GM12878 (cell line): ENCODE data around the gene PDE7B. TPM values are rescaled to one million over a fixed set of nuclear protein-coding genes. Genes with fewer than 3 reads are reported as not detected.

Source experiments
- ATAC-seq: fragments of 200-7000 bp; cut with Tn5 transposase; 3 replicates; pipeline ENCODE4 v1.9.1; 2020; ENCODE audit warnings: mild to moderate bottlenecking, moderate library complexity
- BruUV-seq: library from RNA; stranded (reverse); fragments of 400-500 nt; replicated peaks from 2 replicates; lab custom pipeline; 2021; lab: Mats Ljungman, UMichigan
- CTCF ChIA-PET: fragments of 300-600 bp; sonication (Branson Sonifier 250); formaldehyde crosslinking; extraction: SDS; loops from one replicate; lab custom pipeline; 2021; ENCODE audit warnings: inconsistent platforms; lab: Yijun Ruan, JAX
- POLR2A ChIA-PET: fragments of 350-600 bp; formaldehyde crosslinking; extraction: SDS; loops from one replicate; lab custom pipeline; 2021; ENCODE audit warnings: inconsistent platforms; lab: Charles Lee
- RAD21 ChIA-PET: fragments of 300-600 bp; sonication (Branson Sonifier 250); formaldehyde crosslinking; loops from one replicate; lab custom pipeline; 2023; ENCODE audit warnings: antibody characterized with exemption; ENCODE audit not compliant: unreplicated experiment; lab: Charles Lee
- SMC1A ChIA-PET: fragments of 300-600 bp; sonication (Branson Sonifier 250); formaldehyde crosslinking; loops from one replicate; lab custom pipeline; 2023; ENCODE audit not compliant: unreplicated experiment, uncharacterized antibody; lab: Charles Lee
- DNase-seq: peaks from one replicate; pipeline ENCODE4 v3.0.0-alpha.2; 2011; ENCODE audit warnings: low read depth, low spot score
- FAIRE-seq: peaks from 3 replicates; lab custom pipeline; 2011; peaks lifted over from hg19 to GRCh38; lab: Jason Lieb, UNC
- H2AFZ ChIP-seq: 2 replicates; pipeline ENCODE4 v1.6.0; 2011; ENCODE audit warnings: low read depth, low read length, control low read depth; ENCODE audit not compliant: control insufficient read depth
- H3K27ac ChIP-seq: 2 replicates; pipeline ENCODE4 v1.5.1; 2011; ENCODE audit warnings: control low read depth; ENCODE audit not compliant: control insufficient read depth, insufficient read depth
- H3K27me3 ChIP-seq, 2 experiments: replicated peaks in 1 of 2; 2 replicates each; pipeline versions ENCODE4 v1.6.0 to v1.6.1; 2011; ENCODE audit warnings: low read length in 1 of 2; ENCODE audit not compliant: control insufficient read depth in 2 of 2, insufficient read depth in 2 of 2
- H3K36me3 ChIP-seq, 2 experiments: 2 replicates each; pipeline ENCODE4 v1.5.1; 2011; ENCODE audit warnings: low read length in 1 of 2; ENCODE audit not compliant: control insufficient read depth in 2 of 2, insufficient read depth in 2 of 2
- H3K4me1 ChIP-seq: 2 replicates; pipeline ENCODE4 v1.6.1; 2011; ENCODE audit warnings: mild to moderate bottlenecking, low read length, moderate library complexity, mixed read lengths; ENCODE audit not compliant: control insufficient read depth, insufficient read depth
- H3K4me2 ChIP-seq: 2 replicates; pipeline ENCODE4 v1.6.0; 2011; ENCODE audit warnings: control low read depth; ENCODE audit not compliant: control insufficient read depth, insufficient read depth
- H3K4me3 ChIP-seq: fragments of 200-600 bp; sonication (generic); 2 replicates; pipeline ENCODE4 v1.5.1; 2016
- H3K79me2 ChIP-seq: 2 replicates; pipeline ENCODE4 v1.6.0; 2011; ENCODE audit warnings: low read length; ENCODE audit not compliant: control insufficient read depth, insufficient read depth
- H3K9ac ChIP-seq: 2 replicates; pipeline ENCODE4 v1.8.0; 2011; ENCODE audit warnings: low read length, control low read depth, mixed read lengths; ENCODE audit not compliant: control insufficient read depth, insufficient read depth
- H3K9me3 ChIP-seq: replicated peaks from 3 replicates; pipeline ENCODE4 v1.5.1; 2011; ENCODE audit warnings: mild to moderate bottlenecking, low read length; ENCODE audit not compliant: control insufficient read depth, insufficient read depth
- H4K20me1 ChIP-seq: 2 replicates; pipeline ENCODE4 v1.6.0; 2011; ENCODE audit not compliant: control insufficient read depth, insufficient read depth
- LARP7 ChIP-seq: fragments of 450-650 bp; IDR thresholded peaks from 2 replicates; pipeline ENCODE4 v1.6.1; 2017; ENCODE audit warnings: mild to moderate bottlenecking
- MEF2A ChIP-seq: IDR thresholded peaks from 2 replicates; pipeline ENCODE4 v1.6.1; 2011; ENCODE audit warnings: low read depth, mild to moderate bottlenecking, low read length, moderate library complexity; ENCODE audit not compliant: insufficient read depth
- MTA2 ChIP-seq: fragments of 450-650 bp; IDR thresholded peaks from 2 replicates; pipeline ENCODE4 v1.6.1; 2016; ENCODE audit warnings: low read depth, mild to moderate bottlenecking, moderate library complexity
- SMC3 ChIP-seq: IDR thresholded peaks from 2 replicates; pipeline ENCODE4 v1.6.1; 2011; ENCODE audit warnings: low read length, improper control_type of control experiment, borderline replicate concordance
- TAF1 ChIP-seq: IDR thresholded peaks from 2 replicates; pipeline ENCODE4 v1.6.1; 2011; ENCODE audit warnings: mild to moderate bottlenecking, low read depth, low read length, borderline replicate concordance
- ZNF217 ChIP-seq: fragments of 450-650 bp; IDR thresholded peaks from 2 replicates; pipeline ENCODE4 v1.6.1; 2017; ENCODE audit warnings: antibody characterized with exemption, mild to moderate bottlenecking
- WGBS: methylation state at CpG from one replicate; pipeline ENCODE4 v1.1.6; 2016; ENCODE audit warnings: low lambda C conversion rate; ENCODE audit not compliant: insufficient replicate concordance, insufficient coverage; ENCODE audit errors: missing lambda C conversion rate; 5-methylcytosine and 5-hydroxymethylcytosine counted together
- in situ Hi-C: fragments of 300-500 bp; cut with MboI; formaldehyde crosslinking; loops from 9 replicates; pipeline ENCODE4 v1.14.3; 2018; ENCODE audit warnings: mixed read lengths
- intact Hi-C: fragments of 100-400 bp; cut with micrococcal nuclease; formaldehyde crosslinking; loops from one replicate; pipeline ENCODE4 v1.14.2; 2022; ENCODE audit not compliant: unreplicated experiment
- polyA plus RNA-seq, 11 experiments: library from polyadenylated mRNA; depleted of rRNA in 4 of 11; unstranded in 6 of 11; stranded (reverse) in 5 of 11; fragments of >200 nt; fragmentation: Nextera tagmentation in 4 of 11; fragmentation: Illumina TruSeq in 1 of 11; extraction: Ambion mirVana in 4 of 11; extraction: Trizol in 1 of 11; gene quantifications; 1 replicate in 1 of 11; 2 replicates in 10 of 11; pipeline versions ENCODE4 v1.2.1 to v1.2.3, GENCODE V29; 2011 to 2016; ENCODE audit warnings: inconsistent platforms in 2 of 11, missing spikeins in 2 of 11, low read depth in 1 of 11
- total RNA-seq, 4 experiments: library from RNA; depleted of rRNA in 3 of 4; stranded (reverse); fragments of >200 nt in 3 of 4; fragmentation: Illumina TruSeq in 1 of 4; extraction: Trizol in 1 of 4; gene quantifications; 2 replicates each; pipeline versions ENCODE4 v1.2.1 to v1.2.3, GENCODE V29; 2013 to 2021
- TF ChIP-seq, protein P1 (sequence below): fragments of 450-650 bp; formaldehyde crosslinking; IDR thresholded peaks from 2 replicates; pipeline ENCODE4 v1.4.0; 2020; ENCODE audit warnings: mild to moderate bottlenecking, moderate library complexity
- TF ChIP-seq, protein P2 (sequence below): IDR thresholded peaks from 2 replicates; pipeline ENCODE4 v1.6.1; 2011; ENCODE audit warnings: borderline replicate concordance, low read depth, mild to moderate bottlenecking, moderate library complexity, low read length; ENCODE audit not compliant: insufficient read depth, poor library complexity, severe bottlenecking

PDE7B gene
- total and polyA plus RNA-seq, 10 of the 15 experiments (the other 5 are each of a cell fraction or from before 2014, with no cell fraction given), result not detected

GRCh38 chr6:135996668-135997067, 145.2 kb downstream of the PDE7B start:
- Histone ChIP-seq H3K79me2 (no peaks in the 10 kb centered on the region), H3K9ac (no peak overlapping the region), H3K4me2 (no peak overlapping the region), H4K20me1 (no peaks in the 10 kb centered on the region), H3K36me3 (no peaks in the 10 kb centered on the region), H3K4me3 (no peak overlapping the region), H3K4me1 (no peaks in the 10 kb centered on the region), H2AFZ (no peak overlapping the region), H3K27ac (no peak overlapping the region), H3K9me3 (no peaks in the 10 kb centered on the region), H3K27me3 (no peaks in the 10 kb centered on the region)
- WGBS, result 20% methylated on average over 2 of the region's 2 CpGs
- ChIA-PET CTCF (interaction anchor here (0.6 kb wide), 1 partner anchor 25 kb away, joined by 4 read pairs; no protein-coding TSS in a partner anchor), SMC1A (interaction anchor here (1.0 kb wide), 1 partner anchor 10 kb away, joined by 4 read pairs; no protein-coding TSS in a partner anchor), POLR2A (interaction anchor here (0.6 kb wide), 1 partner anchor 617 kb away, joined by 3 read pairs; no protein-coding TSS in a partner anchor), RAD21 (no interaction called here)
- in situ Hi-C loops, result no loop called here
- no TSS peak for BruUV-seq
- intact Hi-C loops, result no loop called here
- TF ChIP-seq, protein P1, sequence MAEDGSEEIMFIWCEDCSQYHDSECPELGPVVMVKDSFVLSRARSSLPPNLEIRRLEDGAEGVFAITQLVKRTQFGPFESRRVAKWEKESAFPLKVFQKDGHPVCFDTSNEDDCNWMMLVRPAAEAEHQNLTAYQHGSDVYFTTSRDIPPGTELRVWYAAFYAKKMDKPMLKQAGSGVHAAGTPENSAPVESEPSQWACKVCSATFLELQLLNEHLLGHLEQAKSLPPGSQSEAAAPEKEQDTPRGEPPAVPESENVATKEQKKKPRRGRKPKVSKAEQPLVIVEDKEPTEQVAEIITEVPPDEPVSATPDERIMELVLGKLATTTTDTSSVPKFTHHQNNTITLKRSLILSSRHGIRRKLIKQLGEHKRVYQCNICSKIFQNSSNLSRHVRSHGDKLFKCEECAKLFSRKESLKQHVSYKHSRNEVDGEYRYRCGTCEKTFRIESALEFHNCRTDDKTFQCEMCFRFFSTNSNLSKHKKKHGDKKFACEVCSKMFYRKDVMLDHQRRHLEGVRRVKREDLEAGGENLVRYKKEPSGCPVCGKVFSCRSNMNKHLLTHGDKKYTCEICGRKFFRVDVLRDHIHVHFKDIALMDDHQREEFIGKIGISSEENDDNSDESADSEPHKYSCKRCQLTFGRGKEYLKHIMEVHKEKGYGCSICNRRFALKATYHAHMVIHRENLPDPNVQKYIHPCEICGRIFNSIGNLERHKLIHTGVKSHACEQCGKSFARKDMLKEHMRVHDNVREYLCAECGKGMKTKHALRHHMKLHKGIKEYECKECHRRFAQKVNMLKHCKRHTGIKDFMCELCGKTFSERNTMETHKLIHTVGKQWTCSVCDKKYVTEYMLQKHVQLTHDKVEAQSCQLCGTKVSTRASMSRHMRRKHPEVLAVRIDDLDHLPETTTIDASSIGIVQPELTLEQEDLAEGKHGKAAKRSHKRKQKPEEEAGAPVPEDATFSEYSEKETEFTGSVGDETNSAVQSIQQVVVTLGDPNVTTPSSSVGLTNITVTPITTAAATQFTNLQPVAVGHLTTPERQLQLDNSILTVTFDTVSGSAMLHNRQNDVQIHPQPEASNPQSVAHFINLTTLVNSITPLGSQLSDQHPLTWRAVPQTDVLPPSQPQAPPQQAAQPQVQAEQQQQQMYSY, result no peak
- TF ChIP-seq MEF2A (no peak), TAF1 (no peak), ZNF217 (no peak), SMC3 (no peak), LARP7 (no peak), MTA2 (no peak)
- TF ChIP-seq, protein P2, sequence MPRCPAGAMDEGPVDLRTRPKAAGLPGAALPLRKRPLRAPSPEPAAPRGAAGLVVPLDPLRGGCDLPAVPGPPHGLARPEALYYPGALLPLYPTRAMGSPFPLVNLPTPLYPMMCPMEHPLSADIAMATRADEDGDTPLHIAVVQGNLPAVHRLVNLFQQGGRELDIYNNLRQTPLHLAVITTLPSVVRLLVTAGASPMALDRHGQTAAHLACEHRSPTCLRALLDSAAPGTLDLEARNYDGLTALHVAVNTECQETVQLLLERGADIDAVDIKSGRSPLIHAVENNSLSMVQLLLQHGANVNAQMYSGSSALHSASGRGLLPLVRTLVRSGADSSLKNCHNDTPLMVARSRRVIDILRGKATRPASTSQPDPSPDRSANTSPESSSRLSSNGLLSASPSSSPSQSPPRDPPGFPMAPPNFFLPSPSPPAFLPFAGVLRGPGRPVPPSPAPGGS, result no peak
- ATAC-seq (no peak), FAIRE-seq (no peak), DNase-seq (no peak)
